Fibroblast of mammary gland (primary cell): Measurements from ENCODE around the gene KCNJ5.

Experiments used
- DNase-seq: peaks from one replicate; pipeline ENCODE4 v3.0.0-alpha.2; 2010; ENCODE audit warnings: low read depth
- H3K4me3 ChIP-seq: 2 replicates; pipeline ENCODE4 v1.5.1; 2011; ENCODE audit warnings: low read depth, mild to moderate bottlenecking, low read length, moderate library complexity; ENCODE audit not compliant: control insufficient read depth
- CTCF ChIP-seq: conservative IDR thresholded peaks from 2 replicates; pipeline ENCODE4 v1.5.1; 2011; ENCODE audit warnings: low read depth, low read length, inconsistent platforms; ENCODE audit not compliant: control insufficient read depth, insufficient read depth

KCNJ5 gene

GRCh38 chr11:128871168-128871610, 20.0 kb upstream of the KCNJ5 start:
- H3K4me3 ChIP-seq = no peak overlapping the region
- no peak for DNase-seq
- TF ChIP-seq CTCF = no peak

GRCh38 chr11:128872094-128872493, 19.1 kb upstream of the KCNJ5 start:
- TF ChIP-seq CTCF = no peak
- no peak for DNase-seq
- H3K4me3 ChIP-seq = no peak overlapping the region

- H3K4me3 ChIP-seq = no peak overlapping the region
- no peak for DNase-seq
- no peak for TF ChIP-seq CTCF
Observed at GRCh38 chr11:128872594-128872993, 18.6 kb upstream of the KCNJ5 start.

- no peak for TF ChIP-seq CTCF
- no peak overlapping the region for H3K4me3 ChIP-seq
- peak; percentile 19 for DNase-seq
Observed at GRCh38 chr11:128874427-128874826, 16.7 kb upstream of the KCNJ5 start.

- no peak for DNase-seq
- no peak overlapping the region for H3K4me3 ChIP-seq
- TF ChIP-seq CTCF = no peak
Observed at GRCh38 chr11:128876133-128876650, 15.0 kb upstream of the KCNJ5 start.

GRCh38 chr11:128877726-128878125, 13.4 kb upstream of the KCNJ5 start:
- TF ChIP-seq CTCF = no peak
- no peak overlapping the region for H3K4me3 ChIP-seq
- no peak for DNase-seq

- DNase-seq = no peak
- H3K4me3 ChIP-seq = no peak overlapping the region
- no peak for TF ChIP-seq CTCF
Observed at GRCh38 chr11:128878455-128878854, 12.7 kb upstream of the KCNJ5 start.
